ENCODE measurements around the gene ATP11B. TPM values are rescaled to one million over a fixed set of nuclear protein-coding genes. Genes with fewer than 3 reads are reported as not detected.

The ATP11B gene
- total RNA-seq = 100 to 1,000 TPM in 2 of 4 donors, 10 to 100 TPM in 2; 80.8 to 114 (median 100) TPM

- peak; percentile 28 to 44 for DNase-seq (ENCODE audit: low spot score in 2 of 2)
- no peaks in the 10 kb centered on the region for H3K36me3 ChIP-seq
- H3K27ac ChIP-seq = peak within 1 kb of the TSS; percentile 85 to 96 (median 93)
- H3K27me3 ChIP-seq = no peaks in the 10 kb centered on the region
- peak within 1 kb of the TSS; percentile 79 to 96 (median 86) for H3K4me3 ChIP-seq
- H3K9me3 ChIP-seq = no peaks in the 10 kb centered on the region
- 0 to 1% methylated on average over 21 of the region's 74 CpGs for WGBS, 2 donors
- TF ChIP-seq POLR2A (IDR thresholded peaks at IDR 0.05) (peak; percentile 55 to 80), CTCF (IDR thresholded peaks at IDR 0.05) (peak in 1 of 5 experiments; percentile 29), EP300 (IDR thresholded peaks at IDR 0.05) (peak; percentile 13 to 92)
- peaks cover 0 to 40% (median 20%) of the 10 kb centered on the region in 4 donors for H3K4me1 ChIP-seq
These were observed at the start of gene ATP11B for GRCh38 chr3:182792901-182793662. TSS of gene ATP11B (plus strand) at chr3:182793504. CDS start at chr3:182793760, 256 bp downstream.

- Histone ChIP-seq H3K4me3 (no peak overlapping the region), H3K36me3 (no peaks in the 10 kb centered on the region), H3K4me1 (no peaks in the 10 kb centered on the region), H3K9me3 (no peaks in the 10 kb centered on the region), H3K27me3 (no peaks in the 10 kb centered on the region), H3K27ac (no peak overlapping the region)
- TF ChIP-seq EP300 (IDR thresholded peaks at IDR 0.05) (no peak), POLR2A (IDR thresholded peaks at IDR 0.05) (no peak), CTCF (IDR thresholded peaks at IDR 0.05) (no peak)
- no peak for DNase-seq (ENCODE audit: low spot score in 2 of 2)
- 49 to 54% methylated on average over 3 of the region's 3 CpGs for WGBS, 2 donors
These were observed 46.3 kb upstream of the ATP11B start for GRCh38 chr3:182746959-182747358.

- no peak overlapping the region for H3K27ac ChIP-seq
- TF ChIP-seq CTCF (IDR thresholded peaks at IDR 0.05) (no peak), POLR2A (IDR thresholded peaks at IDR 0.05) (no peak), EP300 (IDR thresholded peaks at IDR 0.05) (no peak)
- no peaks in the 10 kb centered on the region for H3K27me3 ChIP-seq
- DNase-seq (ENCODE audit: low spot score in 2 of 2) = no peak
- H3K9me3 ChIP-seq = no peaks in the 10 kb centered on the region
- no peaks in the 10 kb centered on the region for H3K4me1 ChIP-seq
- H3K4me3 ChIP-seq = no peak overlapping the region
- no peaks in the 10 kb centered on the region for H3K36me3 ChIP-seq
These were observed 38.0 kb upstream of the ATP11B start for GRCh38 chr3:182755308-182755707.

- Histone ChIP-seq H3K36me3 (no peaks in the 10 kb centered on the region), H3K9me3 (no peaks in the 10 kb centered on the region), H3K27ac (no peak overlapping the region), H3K4me1 (no peaks in the 10 kb centered on the region), H3K4me3 (no peak overlapping the region), H3K27me3 (no peaks in the 10 kb centered on the region)
- no peak for TF ChIP-seq POLR2A (IDR thresholded peaks at IDR 0.05)
- no peak for TF ChIP-seq CTCF (IDR thresholded peaks at IDR 0.05)
- no peak for TF ChIP-seq EP300 (IDR thresholded peaks at IDR 0.05)
- no peak for DNase-seq (ENCODE audit: low spot score in 2 of 2)
- WGBS, 2 donors = 79 to 82% methylated on average over 3 of the region's 3 CpGs
These were observed 37.6 kb upstream of the ATP11B start for GRCh38 chr3:182755712-182756111.

GRCh38 chr3:182760576-182761164 lies 32.6 kb upstream of the ATP11B start:
- TF ChIP-seq CTCF (IDR thresholded peaks at IDR 0.05) (no peak), POLR2A (IDR thresholded peaks at IDR 0.05) (no peak), EP300 (IDR thresholded peaks at IDR 0.05) (no peak)
- H3K9me3 ChIP-seq = no peaks in the 10 kb centered on the region
- H3K27me3 ChIP-seq = no peaks in the 10 kb centered on the region
- 63 to 70% methylated on average over 13 of the region's 13 CpGs for WGBS, 2 donors
- H3K4me3 ChIP-seq = no peak overlapping the region
- H3K4me1 ChIP-seq = no peaks in the 10 kb centered on the region
- no peak for DNase-seq (ENCODE audit: low spot score in 2 of 2)
- no peak overlapping the region for H3K27ac ChIP-seq
- no peaks in the 10 kb centered on the region for H3K36me3 ChIP-seq

Measured in tibial nerve (tissue), 4 donors.